ENCODE results near the gene AANAT. TPM values are rescaled to one million over a fixed set of nuclear protein-coding genes. Genes with fewer than 3 reads are reported as not detected.

The AANAT gene
- total RNA-seq, 1 donor from 2014 or later, result not detected

GRCh38 chr17:76422860-76423259 lies 44.5 kb upstream of the AANAT start:
- peaks cover 7% of the 10 kb centered on the region for H3K27me3 Mint-ChIP-seq (ENCODE audit: unreplicated experiment)
- no peaks in the 10 kb centered on the region for H3K36me3 Mint-ChIP-seq (ENCODE audit: low read depth, unreplicated experiment)
- H3K4me1 Mint-ChIP-seq (ENCODE audit: unreplicated experiment), result peaks cover 56% of the 10 kb centered on the region
- TF ChIP-seq CTCF (IDR thresholded peaks at IDR 0.05; ENCODE audit: unreplicated experiment), result no peak
- H3K4me3 Mint-ChIP-seq (ENCODE audit: unreplicated experiment), result peak overlapping the region; percentile 65
- no peak for DNase-seq (ENCODE audit: low spot score)
- H3K27ac Mint-ChIP-seq (ENCODE audit: unreplicated experiment), result peak overlapping the region; percentile 44
- H3K9me3 Mint-ChIP-seq (ENCODE audit: unreplicated experiment), result no peaks in the 10 kb centered on the region

- H3K4me3 Mint-ChIP-seq (ENCODE audit: unreplicated experiment), result no peak overlapping the region
- H3K27ac Mint-ChIP-seq (ENCODE audit: unreplicated experiment), result peak overlapping the region; percentile 72
- H3K4me1 Mint-ChIP-seq (ENCODE audit: unreplicated experiment), result peaks cover 50% of the 10 kb centered on the region
- H3K9me3 Mint-ChIP-seq (ENCODE audit: unreplicated experiment), result no peaks in the 10 kb centered on the region
- no peak for DNase-seq (ENCODE audit: low spot score)
- H3K36me3 Mint-ChIP-seq (ENCODE audit: low read depth, unreplicated experiment), result no peaks in the 10 kb centered on the region
- TF ChIP-seq CTCF (IDR thresholded peaks at IDR 0.05; ENCODE audit: unreplicated experiment), result no peak
- H3K27me3 Mint-ChIP-seq (ENCODE audit: unreplicated experiment), result peaks cover 5% of the 10 kb centered on the region
Measured at GRCh38 chr17:76426853-76427252, 40.5 kb upstream of the AANAT start.

GRCh38 chr17:76427501-76428231 lies 39.7 kb upstream of the AANAT start:
- TF ChIP-seq CTCF (IDR thresholded peaks at IDR 0.05; ENCODE audit: unreplicated experiment), result no peak
- DNase-seq (ENCODE audit: low spot score), result no peak
- Mint-ChIP-seq H3K27me3 (ENCODE audit: unreplicated experiment) (peaks cover 2% of the 10 kb centered on the region), H3K4me3 (ENCODE audit: unreplicated experiment) (peak overlapping the region; percentile 49), H3K27ac (ENCODE audit: unreplicated experiment) (peak overlapping the region; percentile 88), H3K4me1 (ENCODE audit: unreplicated experiment) (peaks cover 47% of the 10 kb centered on the region), H3K9me3 (ENCODE audit: unreplicated experiment) (no peaks in the 10 kb centered on the region), H3K36me3 (ENCODE audit: low read depth, unreplicated experiment) (no peaks in the 10 kb centered on the region)

- DNase-seq (ENCODE audit: low spot score), result no peak
- Mint-ChIP-seq H3K9me3 (ENCODE audit: unreplicated experiment) (no peaks in the 10 kb centered on the region), H3K36me3 (ENCODE audit: low read depth, unreplicated experiment) (peaks cover 3% of the 10 kb centered on the region), H3K27ac (ENCODE audit: unreplicated experiment) (no peak overlapping the region), H3K27me3 (ENCODE audit: unreplicated experiment) (no peaks in the 10 kb centered on the region), H3K4me3 (ENCODE audit: unreplicated experiment) (no peak overlapping the region), H3K4me1 (ENCODE audit: unreplicated experiment) (peaks cover 44% of the 10 kb centered on the region)
- TF ChIP-seq CTCF (IDR thresholded peaks at IDR 0.05; ENCODE audit: unreplicated experiment), result no peak
Measured at GRCh38 chr17:76428511-76428910, 38.9 kb upstream of the AANAT start.

GRCh38 chr17:76431509-76431908 lies 35.9 kb upstream of the AANAT start:
- no peak for TF ChIP-seq CTCF (IDR thresholded peaks at IDR 0.05; ENCODE audit: unreplicated experiment)
- no peaks in the 10 kb centered on the region for H3K27me3 Mint-ChIP-seq (ENCODE audit: unreplicated experiment)
- no peak for DNase-seq (ENCODE audit: low spot score)
- peaks cover 55% of the 10 kb centered on the region for H3K4me1 Mint-ChIP-seq (ENCODE audit: unreplicated experiment)
- H3K27ac Mint-ChIP-seq (ENCODE audit: unreplicated experiment), result no peak overlapping the region
- H3K4me3 Mint-ChIP-seq (ENCODE audit: unreplicated experiment), result no peak overlapping the region
- H3K36me3 Mint-ChIP-seq (ENCODE audit: low read depth, unreplicated experiment), result peaks cover 3% of the 10 kb centered on the region
- H3K9me3 Mint-ChIP-seq (ENCODE audit: unreplicated experiment), result no peaks in the 10 kb centered on the region

All from endothelial cell (in vitro differentiated cells).